ENCODE results near the gene B4GALT6.
A peak's percentile ranks its signal among the peaks of the same experiment; 100 is the strongest.

The B4GALT6 gene

DNA sequence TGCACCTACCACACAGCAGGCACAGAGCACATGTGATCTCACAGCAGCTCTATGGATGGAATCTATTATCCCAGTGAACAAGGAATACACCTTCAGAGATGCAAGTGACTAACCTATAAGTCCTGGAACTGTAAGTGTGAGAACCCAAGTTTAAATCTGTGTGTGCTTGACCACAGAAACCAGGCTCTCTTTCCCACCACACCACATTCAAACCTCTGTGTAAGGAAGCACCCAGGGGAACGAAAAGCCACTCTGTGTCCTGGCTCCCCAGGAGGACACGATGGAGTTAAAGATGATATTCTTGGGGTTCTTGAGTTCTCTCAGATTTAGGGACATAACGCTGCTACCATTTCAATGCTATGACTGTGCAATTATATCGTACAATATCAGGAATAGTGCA is 53.8 kb downstream of the B4GALT6 start:
- DNase-seq = no peak

DNA sequence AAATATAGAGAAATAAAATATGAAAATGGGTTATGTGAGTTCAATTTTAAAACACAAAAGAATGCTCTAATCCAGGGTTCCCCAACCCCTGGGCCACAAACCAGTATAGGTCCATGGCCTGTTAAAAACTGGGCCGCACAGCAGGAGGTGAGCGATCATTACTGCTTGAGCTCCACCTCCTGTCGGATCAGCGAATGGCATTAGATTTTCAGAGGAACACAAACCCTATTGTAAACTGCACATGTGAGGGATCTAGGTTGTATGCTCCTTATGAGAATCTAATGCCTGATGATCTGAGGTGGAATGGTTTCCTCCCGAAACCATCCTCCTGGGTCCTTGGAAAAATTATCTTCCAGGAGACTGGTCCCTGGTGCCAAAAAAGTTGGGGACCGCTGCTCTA is 58.0 kb downstream of the B4GALT6 start:
- no peak for DNase-seq

DNA sequence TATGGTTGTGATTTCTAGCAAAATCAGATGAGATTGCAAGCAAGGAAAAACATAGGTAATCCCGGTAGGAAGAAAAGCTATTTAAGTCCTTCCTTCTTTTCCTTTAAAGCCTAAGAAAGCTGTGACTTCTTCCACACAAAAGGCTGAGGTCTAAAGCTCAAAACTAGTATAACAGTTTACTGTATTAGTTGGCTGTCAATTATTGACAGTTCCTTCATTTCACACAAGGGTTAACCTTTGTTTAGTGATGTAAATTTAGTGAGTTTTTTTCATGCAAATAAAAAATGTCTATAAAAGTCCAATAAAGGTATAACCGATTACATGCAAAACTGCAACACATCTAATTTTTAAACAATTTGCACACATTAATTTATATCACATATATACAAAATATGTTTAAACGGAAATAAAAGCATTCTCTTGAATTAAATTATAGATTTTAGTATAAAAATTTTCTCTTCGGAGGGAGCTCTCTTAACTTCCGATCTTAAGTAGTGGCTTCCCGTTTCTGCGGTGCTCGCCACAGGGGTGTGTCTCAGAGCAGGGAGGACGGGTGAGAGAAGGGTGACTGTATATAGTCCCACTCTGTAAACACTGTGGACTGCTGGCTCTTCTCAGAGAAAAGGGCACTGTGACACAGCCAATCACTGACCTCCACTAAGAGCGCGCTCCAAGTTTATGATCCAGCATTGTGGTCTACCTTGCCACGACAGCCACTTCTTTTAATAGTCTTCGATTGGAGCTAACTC is 59.3 kb downstream of the B4GALT6 start:
- DNase-seq = no peak

DNA sequence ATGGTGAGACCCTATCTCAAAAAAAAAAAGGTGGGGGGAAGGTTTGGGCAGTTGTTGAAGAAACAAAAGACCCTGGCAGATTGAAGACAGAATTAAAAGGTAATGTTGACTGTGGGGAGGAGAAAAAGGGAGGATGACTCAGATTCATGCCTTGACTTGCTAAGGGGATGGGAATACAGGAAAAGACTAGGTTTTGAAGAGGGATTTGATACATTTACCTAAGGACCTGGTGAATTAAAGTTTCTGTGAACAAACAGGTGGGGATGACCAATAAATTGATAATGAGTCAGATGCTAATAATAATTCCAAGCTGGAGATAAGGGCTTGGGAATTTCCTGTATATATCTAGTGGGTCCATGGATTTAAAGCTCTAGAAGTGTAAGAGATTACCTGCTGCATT is 65.1 kb downstream of the B4GALT6 start:
- no peak for DNase-seq

DNA sequence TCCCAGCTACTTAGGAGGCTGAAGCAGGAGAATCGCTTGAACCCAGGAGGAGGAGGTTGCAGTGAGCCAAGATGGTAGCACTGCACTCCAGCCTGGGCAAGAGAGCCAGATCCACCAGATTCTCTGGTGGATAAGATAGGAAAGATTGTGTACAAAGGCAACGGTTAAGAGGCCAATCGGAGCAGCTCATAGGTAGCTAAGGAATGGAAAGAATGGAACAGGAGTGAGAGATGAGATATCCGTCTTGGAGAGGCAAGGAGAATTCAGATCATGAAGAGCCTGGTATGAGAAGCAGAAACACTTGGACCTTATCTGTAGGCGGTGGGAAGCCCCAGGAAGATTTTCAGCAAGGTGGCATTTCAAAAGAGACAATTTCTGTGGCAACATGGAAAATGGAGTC is 65.6 kb downstream of the B4GALT6 start:
- DNase-seq = no peak

DNA sequence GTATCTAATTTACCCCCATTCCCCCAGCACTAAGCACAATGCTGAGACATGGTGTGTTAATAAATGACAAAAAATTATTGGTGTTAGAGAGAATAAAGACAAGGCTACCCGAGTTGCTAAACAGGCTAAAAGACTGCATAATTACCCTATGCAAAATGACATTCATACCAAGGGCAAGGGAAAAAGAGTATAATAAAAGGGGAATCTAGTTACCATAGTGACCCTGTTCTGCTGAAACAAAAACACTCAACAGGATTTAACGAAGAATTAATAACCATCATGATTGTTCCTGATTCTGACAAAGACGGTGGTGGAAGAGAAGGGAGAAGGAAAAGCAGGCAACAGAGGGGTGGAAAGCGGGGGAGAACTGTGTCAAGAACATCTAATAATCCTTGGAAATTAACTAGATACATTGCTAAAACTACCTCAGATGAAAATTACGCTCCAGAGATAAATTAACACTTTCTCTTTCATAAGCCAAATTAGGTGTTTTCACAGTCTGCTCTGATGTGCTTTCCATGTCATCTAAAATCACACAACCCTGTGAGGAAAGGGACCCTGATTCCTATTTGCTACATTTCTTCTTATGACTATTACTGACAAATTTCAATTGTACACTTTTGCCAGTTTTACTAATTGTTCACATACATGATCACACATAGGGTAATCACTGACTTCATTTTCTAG is 67.2 kb downstream of the B4GALT6 start:
- DNase-seq = no peak

DNA sequence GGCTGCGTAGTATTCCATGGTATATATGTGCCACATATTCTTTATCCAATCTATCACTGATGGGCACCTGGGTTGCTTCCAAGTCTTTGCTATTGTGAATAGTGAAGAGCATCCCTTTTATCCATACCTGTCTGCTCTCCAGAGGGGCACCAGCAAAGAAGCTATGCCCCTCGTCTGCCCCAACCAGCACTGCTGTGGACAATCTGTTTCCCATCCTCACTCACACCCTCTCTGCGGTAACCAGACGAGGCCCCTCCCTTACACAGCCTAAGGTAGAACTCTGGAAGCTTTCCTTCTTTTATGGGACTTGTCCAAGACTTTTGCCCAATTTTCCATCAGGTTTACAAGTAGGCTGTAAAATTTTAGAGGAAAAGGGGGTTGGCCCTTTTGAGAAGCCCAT is 67.8 kb downstream of the B4GALT6 start:
- DNase-seq = no peak

DNA sequence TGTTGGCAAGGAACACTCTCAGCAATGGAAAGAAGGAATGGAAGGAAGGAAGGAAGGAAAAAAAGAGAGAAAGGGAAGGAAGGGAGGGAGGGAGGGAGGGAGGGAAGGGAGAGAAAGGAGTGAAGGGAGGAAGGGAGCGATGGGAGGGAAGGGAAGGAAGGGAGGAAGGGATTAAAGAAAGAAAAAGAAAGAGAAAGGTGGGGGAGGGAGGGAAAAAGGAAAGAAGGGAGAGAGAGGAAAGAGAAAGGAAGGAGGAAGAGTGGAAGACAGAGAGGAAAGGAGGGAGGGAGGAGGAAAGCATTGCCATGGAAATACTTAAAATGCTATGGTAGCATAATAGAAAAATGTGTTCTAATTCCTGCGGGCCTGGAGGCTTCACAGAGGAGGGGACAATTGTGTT is 70.3 kb downstream of the B4GALT6 start:
- no peak for DNase-seq

DNA sequence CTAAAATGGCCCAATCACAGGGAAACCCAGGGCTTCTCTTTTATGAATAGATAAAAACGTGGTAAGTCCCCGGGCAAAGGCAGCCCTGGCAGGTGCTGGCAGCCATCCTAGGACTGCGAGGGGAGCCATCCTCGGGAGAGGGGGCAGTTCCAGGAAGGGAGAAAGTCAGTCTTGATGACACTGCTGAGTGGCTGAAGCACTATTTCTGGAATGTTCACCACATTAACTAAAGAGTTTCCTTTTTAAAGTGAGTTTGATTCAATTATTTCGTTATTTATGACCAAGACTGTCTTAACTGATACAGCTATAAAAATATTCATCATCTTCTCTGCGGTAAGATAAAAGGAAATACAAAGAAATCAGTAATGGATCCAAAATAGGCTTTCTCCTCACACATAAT is 72.3 kb downstream of the B4GALT6 start:
- DNase-seq = peak; percentile 6

DNA sequence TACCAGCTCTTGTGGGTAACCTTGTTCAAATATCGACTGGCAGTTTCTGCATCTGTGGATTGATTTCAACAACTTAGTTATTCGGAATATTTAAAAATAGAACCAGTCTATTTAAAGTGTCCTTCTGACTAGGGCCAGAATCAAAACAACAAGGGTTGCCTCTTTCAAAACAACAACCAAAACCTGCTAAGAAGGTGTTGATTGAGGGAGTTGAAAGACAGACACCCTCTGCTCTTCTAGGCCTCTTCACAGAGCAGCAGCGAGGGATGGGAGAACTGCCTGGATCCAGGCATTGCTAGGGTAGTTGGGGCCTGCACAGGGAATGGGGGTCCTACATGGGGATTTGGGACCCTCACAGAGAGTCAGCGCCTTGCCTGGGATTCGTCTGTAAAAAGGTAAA is 72.9 kb downstream of the B4GALT6 start:
- no peak for DNase-seq

DNA sequence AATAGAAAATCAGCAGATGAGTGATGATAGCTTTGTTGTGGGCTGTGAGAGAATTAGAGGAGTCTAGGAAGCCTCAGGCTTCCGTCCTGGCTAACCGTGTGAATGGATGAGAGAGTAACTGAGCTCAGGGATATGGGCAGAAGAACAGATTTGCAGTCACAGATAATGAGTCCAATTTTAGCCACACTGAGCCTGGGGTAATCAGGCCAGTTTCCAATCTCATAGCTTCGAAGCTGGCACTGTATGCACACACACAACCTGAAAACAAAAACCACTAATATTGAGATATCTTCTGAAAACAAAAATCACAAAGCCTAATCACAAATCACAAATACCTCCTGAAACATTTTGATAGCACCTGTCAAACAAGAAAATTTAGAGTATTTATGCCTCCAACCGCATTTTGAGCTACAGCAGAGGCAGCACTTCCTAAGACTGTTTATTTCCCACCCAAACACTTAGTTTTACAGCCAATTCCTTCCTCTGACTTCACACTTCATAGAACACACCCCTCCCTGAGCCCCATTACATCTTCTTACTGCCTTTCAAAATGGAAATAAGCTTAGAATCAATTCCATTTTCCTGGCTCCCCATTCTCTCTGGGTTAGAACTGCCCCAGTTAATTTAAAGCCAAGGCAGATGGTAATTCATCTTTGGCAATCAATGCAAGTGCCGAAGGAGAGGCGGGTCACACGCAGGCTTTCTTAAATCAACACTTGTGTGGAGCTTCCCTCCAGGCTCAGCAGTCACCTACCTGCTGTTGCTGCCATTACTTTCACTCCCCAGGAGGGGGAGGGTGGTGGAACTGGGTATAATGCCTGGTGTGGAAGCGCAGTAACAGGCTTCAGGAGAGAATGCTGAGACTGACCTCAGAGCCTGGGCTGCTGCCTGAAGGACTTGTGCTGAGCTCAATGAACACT is 73.8 kb downstream of the B4GALT6 start:
- DNase-seq = no peak

DNA sequence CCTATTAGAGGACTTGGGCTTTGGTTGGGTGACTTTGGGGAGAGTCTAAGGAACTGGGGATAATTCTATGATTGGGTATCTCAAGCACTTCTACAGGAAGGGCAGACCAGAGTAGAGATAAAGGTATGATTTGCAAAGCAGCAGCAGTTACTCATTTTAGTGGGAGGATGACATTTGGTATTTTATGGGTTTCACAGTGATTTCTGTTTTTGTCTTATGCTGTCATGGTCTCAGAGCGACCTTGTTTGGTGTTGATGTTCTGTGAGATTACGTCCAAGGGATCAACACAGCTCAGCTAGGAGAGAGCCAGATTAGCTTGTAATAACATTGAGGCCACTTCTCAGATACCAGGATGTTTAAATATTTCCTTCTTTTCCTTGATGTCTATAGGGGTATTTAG is 74.5 kb downstream of the B4GALT6 start:
- DNase-seq = no peak

DNA sequence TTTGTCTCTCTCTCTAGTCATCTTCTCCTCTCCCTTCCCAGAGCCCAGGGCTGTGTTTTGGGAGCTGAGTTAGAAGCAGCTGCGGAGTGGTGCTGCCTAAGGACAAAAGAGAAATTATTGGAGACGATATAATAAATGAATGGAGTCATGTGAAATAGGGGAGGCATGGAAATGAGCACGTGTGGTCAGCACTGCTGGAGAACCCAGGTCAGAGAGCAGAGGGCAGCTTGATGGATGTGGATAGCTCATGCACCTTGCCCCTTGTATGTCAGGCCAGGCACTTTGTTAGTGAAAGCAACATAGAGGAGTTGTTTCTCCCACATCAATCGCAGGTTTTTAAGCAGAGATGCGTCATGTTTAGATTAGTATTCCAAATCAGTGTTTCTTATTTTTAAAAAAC is 77.0 kb downstream of the B4GALT6 start:
- DNase-seq = no peak

DNA sequence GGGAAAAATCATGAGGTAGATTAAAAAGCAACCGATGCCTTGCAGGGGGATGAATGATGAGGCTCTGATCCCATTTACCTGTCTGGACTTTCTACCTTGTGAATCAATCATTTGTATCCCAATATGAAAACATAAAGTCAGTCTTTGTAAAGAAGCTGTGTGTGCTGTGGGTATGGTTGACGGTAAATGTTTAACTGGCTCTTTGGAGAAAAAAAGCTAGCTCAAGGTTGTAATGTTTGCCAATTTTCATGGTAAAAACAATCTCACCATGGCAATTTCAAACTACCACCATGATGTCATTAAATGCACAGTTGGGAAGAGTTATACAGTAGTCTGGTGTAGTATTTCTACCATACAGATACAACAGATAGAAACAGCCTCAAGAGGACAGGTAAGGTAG is 78.1 kb downstream of the B4GALT6 start:
- no peak for DNase-seq

DNA sequence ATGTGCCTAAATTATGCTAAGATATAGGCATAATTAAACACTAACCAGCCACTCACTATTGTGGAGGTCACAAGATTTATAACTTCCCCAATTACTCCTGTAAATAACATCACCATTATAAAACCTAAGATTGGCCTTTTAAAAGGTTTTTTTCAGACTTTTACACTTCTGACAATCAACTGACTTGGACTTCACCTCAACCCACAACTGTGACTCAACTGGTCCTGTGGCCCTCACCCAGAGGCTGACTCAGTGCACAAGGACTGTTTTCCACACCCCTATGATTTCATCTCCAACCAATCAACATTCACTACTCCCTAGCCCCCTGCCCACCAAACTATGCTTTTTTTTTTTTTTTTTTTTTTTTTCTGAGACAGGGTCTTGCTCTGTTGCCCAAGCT is 81.1 kb downstream of the B4GALT6 start:
- peak; percentile 6 for DNase-seq

DNA sequence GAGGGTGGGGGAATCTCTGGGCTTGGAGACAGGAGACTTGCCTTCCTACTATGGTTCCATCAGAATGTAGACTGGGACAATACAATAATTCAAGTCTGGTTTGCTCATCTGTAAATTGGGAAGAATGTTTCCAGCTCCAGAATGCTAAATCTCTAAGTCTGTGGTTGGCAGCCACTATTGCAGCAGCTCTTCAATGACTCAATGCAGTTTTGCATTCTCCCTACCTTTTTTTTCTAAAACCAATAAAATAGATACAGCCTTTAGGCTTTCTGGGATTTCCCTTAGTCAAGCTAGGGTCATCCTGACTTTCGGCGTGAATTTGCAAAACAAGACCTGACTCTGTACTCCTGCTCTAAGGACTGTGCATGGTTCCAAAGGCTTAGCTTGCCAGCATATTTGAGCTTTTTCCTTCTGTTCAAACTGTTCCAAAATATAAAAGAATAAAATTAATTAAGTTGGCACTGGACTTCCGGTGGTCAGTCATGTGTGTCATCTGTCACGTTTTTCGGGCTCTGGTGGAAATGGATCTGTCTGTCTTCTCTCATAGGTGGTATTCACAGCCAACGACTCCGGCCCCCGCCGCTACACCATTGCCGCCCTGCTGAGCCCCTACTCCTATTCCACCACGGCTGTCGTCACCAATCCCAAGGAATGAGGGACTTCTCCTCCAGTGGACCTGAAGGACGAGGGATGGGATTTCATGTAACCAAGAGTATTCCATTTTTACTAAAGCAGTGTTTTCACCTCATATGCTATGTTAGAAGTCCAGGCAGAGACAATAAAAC is 86.2 kb downstream of the B4GALT6 start:
- peak; percentile 16 for DNase-seq

DNA sequence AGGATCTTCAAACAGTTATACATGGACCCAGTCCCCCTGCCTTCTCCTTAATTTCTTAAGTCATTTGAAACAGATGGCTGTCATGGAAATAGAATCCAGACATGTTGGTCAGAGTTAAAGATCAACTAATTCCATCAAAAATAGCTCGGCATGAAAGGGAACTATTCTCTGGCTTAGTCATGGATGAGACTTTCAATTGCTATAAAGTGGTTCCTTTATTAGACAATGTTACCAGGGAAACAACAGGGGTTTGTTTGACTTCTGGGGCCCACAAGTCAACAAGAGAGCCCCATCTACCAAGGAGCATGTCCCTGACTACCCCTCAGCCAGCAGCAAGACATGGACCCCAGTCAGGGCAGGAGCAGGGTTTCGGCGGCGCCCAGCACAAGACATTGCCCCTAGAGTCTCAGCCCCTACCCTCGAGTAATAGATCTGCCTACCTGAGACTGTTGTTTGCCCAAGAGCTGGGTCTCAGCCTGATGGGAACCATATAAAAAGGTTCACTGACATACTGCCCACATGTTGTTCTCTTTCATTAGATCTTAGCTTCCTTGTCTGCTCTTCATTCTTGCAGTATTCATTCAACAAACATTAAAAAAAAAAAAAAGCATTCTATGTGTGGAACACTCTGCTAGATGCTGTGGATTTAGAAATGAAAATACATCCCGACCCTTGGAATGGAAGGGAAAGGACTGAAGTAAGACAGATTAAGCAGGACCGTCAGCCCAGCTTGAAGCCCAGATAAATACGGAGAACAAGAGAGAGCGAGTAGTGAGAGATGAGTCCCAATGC is 88.1 kb downstream of the B4GALT6 start:
- DNase-seq = peak; percentile 65

DNA sequence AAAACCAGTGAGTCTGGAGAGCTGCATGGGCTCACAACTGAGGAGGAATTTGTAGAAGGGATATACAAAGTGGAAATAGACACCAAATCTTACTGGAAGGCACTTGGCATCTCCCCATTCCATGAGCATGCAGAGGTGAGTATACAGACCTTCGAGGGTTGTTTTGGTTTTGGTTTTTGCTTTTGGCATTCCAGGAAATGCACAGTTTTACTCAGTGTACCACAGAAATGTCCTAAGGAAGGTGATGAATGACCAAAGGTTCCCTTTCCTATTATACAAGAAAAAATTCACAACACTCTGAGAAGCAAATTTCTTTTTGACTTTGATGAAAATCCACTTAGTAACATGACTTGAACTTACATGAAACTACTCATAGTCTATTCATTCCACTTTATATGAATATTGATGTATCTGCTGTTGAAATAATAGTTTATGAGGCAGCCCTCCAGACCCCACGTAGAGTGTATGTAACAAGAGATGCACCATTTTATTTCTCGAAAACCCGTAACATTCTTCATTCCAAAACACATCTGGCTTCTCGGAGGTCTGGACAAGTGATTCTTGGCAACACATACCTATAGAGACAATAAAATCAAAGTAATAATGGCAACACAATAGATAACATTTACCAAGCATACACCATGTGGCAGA is 89.1 kb downstream of the B4GALT6 start:
- DNase-seq = peak; percentile 26

DNA sequence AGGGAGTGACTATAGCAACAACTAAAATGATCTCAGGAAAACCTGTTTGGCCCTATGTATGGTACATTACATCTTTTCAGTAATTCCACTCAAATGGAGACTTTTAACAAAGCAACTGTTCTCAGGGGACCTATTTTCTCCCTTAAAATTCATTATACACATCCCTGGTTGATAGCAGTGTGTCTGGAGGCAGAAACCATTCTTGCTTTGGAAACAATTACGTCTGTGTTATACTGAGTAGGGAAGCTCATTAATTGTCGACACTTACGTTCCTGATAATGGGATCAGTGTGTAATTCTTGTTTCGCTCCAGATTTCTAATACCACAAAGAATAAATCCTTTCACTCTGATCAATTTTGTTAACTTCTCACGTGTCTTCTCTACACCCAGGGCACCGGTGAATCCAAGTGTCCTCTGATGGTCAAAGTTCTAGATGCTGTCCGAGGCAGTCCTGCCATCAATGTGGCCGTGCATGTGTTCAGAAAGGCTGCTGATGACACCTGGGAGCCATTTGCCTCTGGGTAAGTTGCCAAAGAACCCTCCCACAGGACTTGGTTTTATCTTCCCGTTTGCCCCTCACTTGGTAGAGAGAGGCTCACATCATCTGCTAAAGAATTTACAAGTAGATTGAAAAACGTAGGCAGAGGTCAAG is 91.7 kb downstream of the B4GALT6 start:
- DNase-seq = no peak

DNA sequence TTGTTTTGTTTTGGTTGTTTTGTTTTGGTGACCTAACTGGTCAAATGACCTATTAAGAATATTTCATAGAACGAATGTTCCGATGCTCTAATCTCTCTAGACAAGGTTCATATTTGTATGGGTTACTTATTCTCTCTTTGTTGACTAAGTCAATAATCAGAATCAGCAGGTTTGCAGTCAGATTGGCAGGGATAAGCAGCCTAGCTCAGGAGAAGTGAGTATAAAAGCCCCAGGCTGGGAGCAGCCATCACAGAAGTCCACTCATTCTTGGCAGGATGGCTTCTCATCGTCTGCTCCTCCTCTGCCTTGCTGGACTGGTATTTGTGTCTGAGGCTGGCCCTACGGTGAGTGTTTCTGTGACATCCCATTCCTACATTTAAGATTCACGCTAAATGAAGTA is 92.8 kb downstream of the B4GALT6 start, which contains the start of gene TTR:
Gene TTR, plus strand, starts transcription at position 250 of the 400 bp plus-strand sequence. Its CDS starts 26 bp downstream, at position 276.
- DNase-seq = no peak

DNA sequence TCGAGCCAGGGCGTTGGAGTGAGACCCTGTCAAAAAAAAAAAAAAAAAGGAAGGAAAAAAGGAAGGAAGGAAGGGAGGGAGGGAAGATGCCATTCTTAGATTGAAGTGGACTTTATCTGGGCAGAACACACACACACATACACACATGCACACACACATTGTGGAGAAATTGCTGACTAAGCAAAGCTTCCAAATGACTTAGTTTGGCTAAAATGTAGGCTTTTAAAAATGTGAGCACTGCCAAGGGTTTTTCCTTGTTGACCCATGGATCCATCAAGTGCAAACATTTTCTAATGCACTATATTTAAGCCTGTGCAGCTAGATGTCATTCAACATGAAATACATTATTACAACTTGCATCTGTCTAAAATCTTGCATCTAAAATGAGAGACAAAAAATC is 93.3 kb downstream of the B4GALT6 start:
- DNase-seq = no peak
